IPS-18a (cell line): ENCODE data around the gene MVB12B.

Source experiments
- H3K27ac ChIP-seq: one replicate; pipeline ENCODE4 v1.5.1; 2013; ENCODE audit warnings: low read length
- H3K27me3 ChIP-seq: one replicate; pipeline ENCODE4 v1.6.1; 2013; ENCODE audit warnings: mild to moderate bottlenecking, low read length; ENCODE audit not compliant: control insufficient read depth, insufficient read depth
- H3K36me3 ChIP-seq: one replicate; pipeline ENCODE4 v1.6.1; 2013; ENCODE audit warnings: low read depth, low read length; ENCODE audit not compliant: control insufficient read depth
- H3K4me1 ChIP-seq: one replicate; pipeline ENCODE4 v1.6.1; 2013; ENCODE audit warnings: low read depth, low read length; ENCODE audit not compliant: control insufficient read depth
- H3K4me3 ChIP-seq: one replicate; pipeline ENCODE4 v1.5.1; 2013; ENCODE audit warnings: low read length
- H3K9ac ChIP-seq: one replicate; pipeline ENCODE4 v1.6.1; 2013; ENCODE audit warnings: mild to moderate bottlenecking, low read length, moderate library complexity
- H3K9me3 ChIP-seq: one replicate; pipeline ENCODE4 v1.6.1; 2013; ENCODE audit warnings: low read depth, low read length; ENCODE audit not compliant: control insufficient read depth

Gene MVB12B

GRCh38 chr9:126498331-126498730 is 171.7 kb downstream of the MVB12B start:
- no peak overlapping the region for H3K27ac ChIP-seq
- H3K9me3 ChIP-seq, result no peaks in the 10 kb centered on the region
- no peak overlapping the region for H3K9ac ChIP-seq
- peaks cover 12% of the 10 kb centered on the region for H3K4me1 ChIP-seq
- H3K4me3 ChIP-seq, result no peak overlapping the region
- peaks cover 15% of the 10 kb centered on the region for H3K27me3 ChIP-seq
- no peaks in the 10 kb centered on the region for H3K36me3 ChIP-seq

- no peak overlapping the region for H3K27ac ChIP-seq
- H3K36me3 ChIP-seq, result no peaks in the 10 kb centered on the region
- H3K27me3 ChIP-seq, result peaks cover 15% of the 10 kb centered on the region
- no peak overlapping the region for H3K9ac ChIP-seq
- peak overlapping the region; percentile 55 for H3K4me3 ChIP-seq
- peaks cover 12% of the 10 kb centered on the region for H3K4me1 ChIP-seq
- no peaks in the 10 kb centered on the region for H3K9me3 ChIP-seq
Measured at GRCh38 chr9:126499005-126499910, 172.6 kb downstream of the MVB12B start.

- peak overlapping the region; percentile 55 for H3K4me3 ChIP-seq
- no peak overlapping the region for H3K9ac ChIP-seq
- peaks cover 15% of the 10 kb centered on the region for H3K27me3 ChIP-seq
- H3K4me1 ChIP-seq, result peaks cover 12% of the 10 kb centered on the region
- H3K36me3 ChIP-seq, result no peaks in the 10 kb centered on the region
- H3K9me3 ChIP-seq, result no peaks in the 10 kb centered on the region
- H3K27ac ChIP-seq, result no peak overlapping the region
Measured at GRCh38 chr9:126499911-126500599, 173.4 kb downstream of the MVB12B start.

- H3K4me3 ChIP-seq, result peak overlapping the region; percentile 55
- no peaks in the 10 kb centered on the region for H3K9me3 ChIP-seq
- H3K36me3 ChIP-seq, result no peaks in the 10 kb centered on the region
- H3K9ac ChIP-seq, result no peak overlapping the region
- H3K27ac ChIP-seq, result no peak overlapping the region
- H3K4me1 ChIP-seq, result peaks cover 12% of the 10 kb centered on the region
- peaks cover 15% of the 10 kb centered on the region for H3K27me3 ChIP-seq
Measured at GRCh38 chr9:126500600-126501382, 174.2 kb downstream of the MVB12B start.

- peaks cover 15% of the 10 kb centered on the region for H3K27me3 ChIP-seq
- H3K4me1 ChIP-seq, result peaks cover 12% of the 10 kb centered on the region
- no peak overlapping the region for H3K4me3 ChIP-seq
- no peak overlapping the region for H3K9ac ChIP-seq
- no peak overlapping the region for H3K27ac ChIP-seq
- H3K36me3 ChIP-seq, result no peaks in the 10 kb centered on the region
- no peaks in the 10 kb centered on the region for H3K9me3 ChIP-seq
Measured at GRCh38 chr9:126501383-126502331, 175.0 kb downstream of the MVB12B start.

GRCh38 chr9:126502417-126503332 is 176.0 kb downstream of the MVB12B start:
- peaks cover 15% of the 10 kb centered on the region for H3K27me3 ChIP-seq
- no peak overlapping the region for H3K9ac ChIP-seq
- H3K36me3 ChIP-seq, result no peaks in the 10 kb centered on the region
- H3K27ac ChIP-seq, result no peak overlapping the region
- peaks cover 12% of the 10 kb centered on the region for H3K4me1 ChIP-seq
- H3K4me3 ChIP-seq, result no peak overlapping the region
- no peaks in the 10 kb centered on the region for H3K9me3 ChIP-seq

- peaks cover 15% of the 10 kb centered on the region for H3K27me3 ChIP-seq
- H3K9me3 ChIP-seq, result no peaks in the 10 kb centered on the region
- peaks cover 12% of the 10 kb centered on the region for H3K4me1 ChIP-seq
- H3K36me3 ChIP-seq, result no peaks in the 10 kb centered on the region
- H3K27ac ChIP-seq, result no peak overlapping the region
- no peak overlapping the region for H3K9ac ChIP-seq
- H3K4me3 ChIP-seq, result no peak overlapping the region
Measured at GRCh38 chr9:126503333-126504085, 176.9 kb downstream of the MVB12B start.

GRCh38 chr9:126504086-126504976 is 177.7 kb downstream of the MVB12B start:
- Histone ChIP-seq H3K4me3 (no peak overlapping the region), H3K36me3 (no peaks in the 10 kb centered on the region), H3K4me1 (peaks cover 12% of the 10 kb centered on the region), H3K27me3 (peaks cover 15% of the 10 kb centered on the region), H3K27ac (no peak overlapping the region), H3K9me3 (no peaks in the 10 kb centered on the region), H3K9ac (no peak overlapping the region)

GRCh38 chr9:126504977-126505455 is 178.4 kb downstream of the MVB12B start:
- no peak overlapping the region for H3K27ac ChIP-seq
- no peaks in the 10 kb centered on the region for H3K36me3 ChIP-seq
- H3K4me1 ChIP-seq, result peaks cover 10% of the 10 kb centered on the region
- peaks cover 8% of the 10 kb centered on the region for H3K27me3 ChIP-seq
- H3K9me3 ChIP-seq, result no peaks in the 10 kb centered on the region
- H3K9ac ChIP-seq, result no peak overlapping the region
- H3K4me3 ChIP-seq, result no peak overlapping the region
